Endometrial microvascular endothelial cells (primary cell): ENCODE measurements around the gene THAP8. TPM values are rescaled to one million over a fixed set of nuclear protein-coding genes. Genes with fewer than 3 reads are reported as not detected.

Experiments used
- in situ Hi-C: cut with HindIII; loops from 2 replicates; pipeline ENCODE4 v1.10.0; 2017; ENCODE audit warnings: low sequenced_read_pairs, low pct_unique_long_range_greater_than_20kb; ENCODE audit errors: inconsistent ontology term
- total RNA-seq: library from RNA; depleted of rRNA; stranded (reverse); fragments of >200 nt; gene quantifications from one replicate; pipeline ENCODE4 v1.2.3, GENCODE V29; 2015; ENCODE audit errors: inconsistent ontology term

Gene THAP8
- total RNA-seq, 1 donor from 2014 or later: 5.4 TPM

GRCh38 chr19:36008336-36008978 is 45.6 kb downstream of the THAP8 start, which contains the start of gene SYNE4:
TSS of gene SYNE4 (minus strand) at chr19:36008813. CDS start at chr19:36008681, 132 bp downstream.
- in situ Hi-C loops: no loop called here

DNA sequence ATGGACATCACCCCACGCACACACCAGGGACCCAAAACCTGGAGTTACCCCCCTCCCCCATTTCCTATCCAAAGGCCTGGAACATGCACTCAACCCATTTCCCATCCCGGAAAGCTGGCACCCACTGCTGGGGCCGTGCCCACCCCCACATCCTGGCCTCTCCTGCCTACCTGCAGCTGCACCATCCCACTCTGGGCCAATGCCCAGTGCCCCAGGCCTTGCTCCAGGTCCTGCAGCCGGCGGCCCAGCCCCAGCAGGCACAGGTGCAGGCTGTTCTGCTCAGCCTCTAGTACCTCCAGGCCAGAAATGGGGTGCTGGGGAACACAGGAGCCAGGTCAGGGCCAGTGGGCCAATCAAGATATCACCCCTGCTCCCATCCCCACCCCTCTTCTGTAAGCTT is 47.1 kb downstream of the THAP8 start:
- in situ Hi-C loops: no loop called here

DNA sequence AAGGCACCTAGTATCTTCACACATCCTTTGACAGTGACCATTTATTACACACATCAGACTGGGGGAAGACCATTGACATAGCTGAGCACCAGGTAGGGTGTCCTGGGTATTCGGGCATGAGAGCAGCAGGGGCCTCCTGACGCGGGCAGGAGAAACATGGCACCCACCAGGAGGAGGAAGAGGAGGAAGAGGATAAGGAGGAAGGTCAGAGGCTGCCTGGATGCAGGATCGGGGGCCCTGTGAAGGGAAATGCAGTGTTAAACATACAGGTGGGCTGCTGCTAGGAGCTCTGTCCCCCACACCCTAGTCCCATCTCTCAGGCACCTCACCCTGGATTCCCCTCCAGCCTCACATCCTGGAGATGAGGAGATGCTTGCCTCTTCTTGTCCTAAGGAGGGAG is 50.8 kb downstream of the THAP8 start:
- in situ Hi-C loops: no loop called here

GRCh38 chr19:36001605-36002004 is 52.5 kb downstream of the THAP8 start:
- in situ Hi-C loops: no loop called here

GRCh38 chr19:35996777-35997176 is 57.3 kb downstream of the THAP8 start:
- in situ Hi-C loops: no loop called here

GRCh38 chr19:35995048-35995993 is 58.8 kb downstream of the THAP8 start, which contains the start of gene SDHAF1:
TSS of gene SDHAF1 (plus strand) at chr19:35995188. CDS start at chr19:35995275, 87 bp downstream.
- in situ Hi-C loops: no loop called here

DNA sequence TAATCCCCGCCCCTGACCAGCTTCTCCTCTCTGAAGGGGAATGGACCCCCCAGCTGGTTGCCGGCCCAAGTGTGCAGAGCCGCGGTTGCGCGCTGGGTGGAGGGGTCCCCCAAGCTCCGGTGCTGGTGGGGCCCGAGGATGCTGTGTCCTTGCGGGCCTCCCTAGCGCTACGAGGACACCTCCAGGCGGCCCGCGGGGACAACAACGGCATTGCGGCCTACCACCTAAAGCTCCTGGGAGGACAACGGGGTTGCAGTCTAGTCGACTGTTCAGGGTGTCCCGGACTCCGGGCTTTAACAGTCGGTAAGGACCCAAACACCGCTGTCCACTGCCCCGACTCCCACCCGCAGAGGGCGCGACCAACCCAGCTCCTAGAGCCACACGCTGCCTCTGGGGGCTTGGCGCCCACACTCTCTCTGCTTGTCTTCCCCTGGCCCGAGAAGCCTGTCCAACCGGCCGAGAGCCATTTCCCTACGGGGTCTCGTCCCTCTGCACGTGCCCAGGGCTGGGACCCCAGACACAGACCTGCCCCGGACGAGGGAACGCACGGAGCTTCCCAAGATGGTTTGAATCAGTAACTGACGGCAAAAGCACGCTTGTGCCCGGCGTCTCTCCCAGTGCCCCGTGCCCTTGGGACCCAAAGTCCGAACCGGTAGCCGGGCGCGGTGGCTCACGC is 60.0 kb downstream of the THAP8 start:
- in situ Hi-C loops: no loop called here

DNA sequence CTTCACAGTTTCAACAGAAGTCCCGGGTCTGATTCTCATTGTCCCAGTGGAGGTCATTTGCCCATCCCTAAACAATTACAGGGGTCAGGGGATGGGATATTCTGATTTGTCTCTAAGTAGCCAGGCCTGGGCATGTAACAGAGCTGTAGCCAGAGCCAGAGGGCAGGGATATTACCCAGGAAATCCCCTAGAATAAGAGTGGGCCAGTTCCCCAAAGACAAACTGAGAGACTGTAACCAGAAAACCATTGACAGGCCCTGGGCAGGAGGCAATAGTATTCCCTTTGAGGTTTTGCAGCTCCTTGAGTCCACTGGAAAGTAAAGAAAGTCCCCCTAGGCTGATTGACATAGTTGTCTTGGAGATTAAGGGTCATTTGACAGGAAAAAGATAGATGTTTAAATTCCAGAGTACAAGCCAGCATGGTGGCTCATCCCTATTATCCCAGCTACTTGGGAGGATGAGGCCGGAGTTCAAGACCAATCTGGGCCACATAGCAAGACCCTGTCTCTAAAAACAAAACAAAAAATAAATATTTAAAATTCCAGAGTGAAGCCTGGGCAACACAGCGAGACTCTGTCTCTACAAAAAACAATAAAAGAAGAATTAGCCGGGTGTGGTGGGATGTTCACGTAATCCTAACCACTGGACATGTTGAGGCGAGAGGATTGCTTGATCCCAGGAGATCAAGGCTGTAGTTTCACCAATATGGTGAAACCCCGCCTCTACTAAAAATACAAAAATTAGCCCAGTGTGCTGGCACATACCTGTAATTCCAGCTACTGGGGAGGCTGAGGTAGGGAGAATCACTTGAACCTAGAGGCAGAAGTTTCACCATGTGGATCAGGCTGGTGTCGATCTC is 60.9 kb downstream of the THAP8 start:
- in situ Hi-C loops: no loop called here

GRCh38 chr19:35991731-35992450 is 62.2 kb downstream of the THAP8 start:
- in situ Hi-C loops: no loop called here

GRCh38 chr19:35990771-35991730 is 63.0 kb downstream of the THAP8 start:
- in situ Hi-C loops: no loop called here

GRCh38 chr19:35990156-35990555 is 63.9 kb downstream of the THAP8 start:
- in situ Hi-C loops: no loop called here

- in situ Hi-C loops: no loop called here
Measured at GRCh38 chr19:35988824-35989223, 65.3 kb downstream of the THAP8 start.

DNA sequence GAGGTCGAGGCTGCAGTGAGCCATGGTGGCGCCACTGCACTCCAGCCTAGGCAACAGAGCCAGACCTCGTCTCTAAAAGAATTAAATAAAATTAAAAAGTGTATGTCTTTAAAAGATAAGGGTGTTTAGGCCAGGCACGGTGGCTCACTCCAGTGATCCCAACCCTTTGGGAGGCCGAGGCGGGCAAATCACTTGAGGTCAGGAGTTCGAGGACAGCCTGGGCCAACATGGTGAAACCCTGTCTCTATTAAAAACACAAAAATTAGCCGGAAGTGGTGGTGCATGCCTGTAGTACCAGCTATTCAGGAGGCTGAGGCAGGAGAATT is 66.6 kb downstream of the THAP8 start:
- in situ Hi-C loops: no loop called here

GRCh38 chr19:35986664-35987570 is 67.2 kb downstream of the THAP8 start:
- in situ Hi-C loops: no loop called here

- in situ Hi-C loops: no loop called here
Measured at GRCh38 chr19:35986111-35986510, 68.0 kb downstream of the THAP8 start.
